ENCODE data around the gene KCNQ1.

Gene KCNQ1

GRCh38 chr11:2830030-2830812 lies 385.4 kb downstream of the KCNQ1 start:
- Histone ChIP-seq H3K4me3 (ENCODE audit: low read length in 2 of 2) (no peak overlapping the region), H3K27ac (ENCODE audit: low read length) (no peak overlapping the region)

GRCh38 chr11:2830886-2831285 lies 386.1 kb downstream of the KCNQ1 start:
- H3K27me3 ChIP-seq (ENCODE audit: control insufficient read depth in 1 of 2, insufficient read depth in 2 of 2, low read length in 2 of 2), result no peaks in the 10 kb centered on the region
- H3K36me3 ChIP-seq (ENCODE audit: control insufficient read depth in 2 of 2, insufficient read depth in 2 of 2, low read length in 2 of 2), result no peaks in the 10 kb centered on the region
- H3K4me3 ChIP-seq (ENCODE audit: low read length in 2 of 2), result no peak overlapping the region
- no peak overlapping the region for H3K9ac ChIP-seq (ENCODE audit: low read length in 2 of 2)
- H3K9me3 ChIP-seq (ENCODE audit: control insufficient read depth in 2 of 2, low read length in 2 of 2), result peaks cover 7 to 15% of the 10 kb centered on the region in 2 donors
- H3K27ac ChIP-seq (ENCODE audit: low read length), result no peak overlapping the region
- H3K4me1 ChIP-seq (ENCODE audit: control insufficient read depth, insufficient read depth, low read length), result peaks cover 14% of the 10 kb centered on the region

More at GRCh38 chr11:2830030-2830812, 385.4 kb downstream of the KCNQ1 start:
- Histone ChIP-seq H3K4me1 (ENCODE audit: control insufficient read depth, insufficient read depth, low read length) (peaks cover 20% of the 10 kb centered on the region), H3K9ac (ENCODE audit: low read length in 2 of 2) (no peak overlapping the region), H3K9me3 (ENCODE audit: control insufficient read depth in 2 of 2, low read length in 2 of 2) (peaks cover 7 to 15% of the 10 kb centered on the region in 2 donors), H3K27me3 (ENCODE audit: control insufficient read depth in 1 of 2, insufficient read depth in 2 of 2, low read length in 2 of 2) (no peaks in the 10 kb centered on the region), H3K36me3 (ENCODE audit: control insufficient read depth in 2 of 2, insufficient read depth in 2 of 2, low read length in 2 of 2) (no peaks in the 10 kb centered on the region)

- peaks cover 7 to 15% of the 10 kb centered on the region in 2 donors for H3K9me3 ChIP-seq (ENCODE audit: control insufficient read depth in 2 of 2, low read length in 2 of 2)
- no peaks in the 10 kb centered on the region for H3K36me3 ChIP-seq (ENCODE audit: control insufficient read depth in 2 of 2, insufficient read depth in 2 of 2, low read length in 2 of 2)
- H3K4me3 ChIP-seq (ENCODE audit: low read length in 2 of 2), result no peak overlapping the region
- peaks cover 7% of the 10 kb centered on the region for H3K4me1 ChIP-seq (ENCODE audit: control insufficient read depth, insufficient read depth, low read length)
- no peaks in the 10 kb centered on the region for H3K27me3 ChIP-seq (ENCODE audit: control insufficient read depth in 1 of 2, insufficient read depth in 2 of 2, low read length in 2 of 2)
- no peak overlapping the region for H3K27ac ChIP-seq (ENCODE audit: low read length)
- H3K9ac ChIP-seq (ENCODE audit: low read length in 2 of 2), result no peak overlapping the region
Observed at GRCh38 chr11:2831781-2832532, 387.1 kb downstream of the KCNQ1 start.

- Histone ChIP-seq H3K27me3 (ENCODE audit: control insufficient read depth in 1 of 2, insufficient read depth in 2 of 2, low read length in 2 of 2) (no peaks in the 10 kb centered on the region), H3K36me3 (ENCODE audit: control insufficient read depth in 2 of 2, insufficient read depth in 2 of 2, low read length in 2 of 2) (no peaks in the 10 kb centered on the region), H3K9me3 (ENCODE audit: control insufficient read depth in 2 of 2, low read length in 2 of 2) (peaks cover 7 to 15% of the 10 kb centered on the region in 2 donors), H3K4me1 (ENCODE audit: control insufficient read depth, insufficient read depth, low read length) (peaks cover 13% of the 10 kb centered on the region), H3K27ac (ENCODE audit: low read length) (no peak overlapping the region), H3K4me3 (ENCODE audit: low read length in 2 of 2) (no peak overlapping the region), H3K9ac (ENCODE audit: low read length in 2 of 2) (no peak overlapping the region)
Observed at GRCh38 chr11:2832533-2833020, 387.8 kb downstream of the KCNQ1 start.

- no peaks in the 10 kb centered on the region for H3K27me3 ChIP-seq (ENCODE audit: control insufficient read depth in 1 of 2, insufficient read depth in 2 of 2, low read length in 2 of 2)
- H3K27ac ChIP-seq (ENCODE audit: low read length), result no peak overlapping the region
- H3K9ac ChIP-seq (ENCODE audit: low read length in 2 of 2), result no peak overlapping the region
- peaks cover 16% of the 10 kb centered on the region for H3K4me1 ChIP-seq (ENCODE audit: control insufficient read depth, insufficient read depth, low read length)
- no peak overlapping the region for H3K4me3 ChIP-seq (ENCODE audit: low read length in 2 of 2)
- no peaks in the 10 kb centered on the region for H3K36me3 ChIP-seq (ENCODE audit: control insufficient read depth in 2 of 2, insufficient read depth in 2 of 2, low read length in 2 of 2)
- H3K9me3 ChIP-seq (ENCODE audit: control insufficient read depth in 2 of 2, low read length in 2 of 2), result peaks cover 7 to 14% of the 10 kb centered on the region in 2 donors
Observed at GRCh38 chr11:2833051-2833715, 388.4 kb downstream of the KCNQ1 start.

- H3K4me3 ChIP-seq (ENCODE audit: low read length in 2 of 2), result no peak overlapping the region
- H3K27ac ChIP-seq (ENCODE audit: low read length), result no peak overlapping the region
- peaks cover 7% of the 10 kb centered on the region in 2 donors for H3K9me3 ChIP-seq (ENCODE audit: control insufficient read depth in 2 of 2, low read length in 2 of 2)
- H3K27me3 ChIP-seq (ENCODE audit: control insufficient read depth in 1 of 2, insufficient read depth in 2 of 2, low read length in 2 of 2), result no peaks in the 10 kb centered on the region
- peaks cover 16% of the 10 kb centered on the region for H3K4me1 ChIP-seq (ENCODE audit: control insufficient read depth, insufficient read depth, low read length)
- H3K9ac ChIP-seq (ENCODE audit: low read length in 2 of 2), result no peak overlapping the region
- H3K36me3 ChIP-seq (ENCODE audit: control insufficient read depth in 2 of 2, insufficient read depth in 2 of 2, low read length in 2 of 2), result no peaks in the 10 kb centered on the region
Observed at GRCh38 chr11:2833716-2834502, 389.1 kb downstream of the KCNQ1 start.

- no peaks in the 10 kb centered on the region for H3K27me3 ChIP-seq (ENCODE audit: control insufficient read depth in 1 of 2, insufficient read depth in 2 of 2, low read length in 2 of 2)
- no peak overlapping the region for H3K9ac ChIP-seq (ENCODE audit: low read length in 2 of 2)
- peaks cover 0 to under 1% of the 10 kb centered on the region in 2 donors for H3K9me3 ChIP-seq (ENCODE audit: control insufficient read depth in 2 of 2, low read length in 2 of 2)
- H3K36me3 ChIP-seq (ENCODE audit: control insufficient read depth in 2 of 2, insufficient read depth in 2 of 2, low read length in 2 of 2), result no peaks in the 10 kb centered on the region
- no peak overlapping the region for H3K27ac ChIP-seq (ENCODE audit: low read length)
- H3K4me3 ChIP-seq (ENCODE audit: low read length in 2 of 2), result no peak overlapping the region
- peaks cover 16% of the 10 kb centered on the region for H3K4me1 ChIP-seq (ENCODE audit: control insufficient read depth, insufficient read depth, low read length)
Observed at GRCh38 chr11:2834503-2835273, 389.9 kb downstream of the KCNQ1 start.

GRCh38 chr11:2835296-2835695 lies 390.5 kb downstream of the KCNQ1 start:
- H3K9me3 ChIP-seq (ENCODE audit: control insufficient read depth in 2 of 2, low read length in 2 of 2), result no peaks in the 10 kb centered on the region
- H3K27ac ChIP-seq (ENCODE audit: low read length), result no peak overlapping the region
- H3K9ac ChIP-seq (ENCODE audit: low read length in 2 of 2), result no peak overlapping the region
- H3K4me3 ChIP-seq (ENCODE audit: low read length in 2 of 2), result no peak overlapping the region
- H3K4me1 ChIP-seq (ENCODE audit: control insufficient read depth, insufficient read depth, low read length), result peaks cover 16% of the 10 kb centered on the region
- no peaks in the 10 kb centered on the region for H3K36me3 ChIP-seq (ENCODE audit: control insufficient read depth in 2 of 2, insufficient read depth in 2 of 2, low read length in 2 of 2)
- no peaks in the 10 kb centered on the region for H3K27me3 ChIP-seq (ENCODE audit: control insufficient read depth in 1 of 2, insufficient read depth in 2 of 2, low read length in 2 of 2)

GRCh38 chr11:2835751-2836150 lies 390.9 kb downstream of the KCNQ1 start:
- Histone ChIP-seq H3K36me3 (ENCODE audit: control insufficient read depth in 2 of 2, insufficient read depth in 2 of 2, low read length in 2 of 2) (no peaks in the 10 kb centered on the region), H3K9me3 (ENCODE audit: control insufficient read depth in 2 of 2, low read length in 2 of 2) (no peaks in the 10 kb centered on the region), H3K27me3 (ENCODE audit: control insufficient read depth in 1 of 2, insufficient read depth in 2 of 2, low read length in 2 of 2) (no peaks in the 10 kb centered on the region), H3K27ac (ENCODE audit: low read length) (no peak overlapping the region), H3K4me1 (ENCODE audit: control insufficient read depth, insufficient read depth, low read length) (peaks cover 16% of the 10 kb centered on the region), H3K4me3 (ENCODE audit: low read length in 2 of 2) (no peak overlapping the region), H3K9ac (ENCODE audit: low read length in 2 of 2) (no peak overlapping the region)
